ENCODE data around the gene ANO2.

GRCh38 chr12:5723711-5724252 is 221.3 kb downstream of the ANO2 start:
- TF ChIP-seq CTCF (IDR thresholded peaks at IDR 0.05) (no peak), POLR2A (IDR thresholded peaks at IDR 0.05) (no peak)

Data from transverse colon (tissue), 3 donors.